ENCODE results near the gene RFX7. TPM values are rescaled to one million over a fixed set of nuclear protein-coding genes. Genes with fewer than 3 reads are reported as not detected.

RFX7 gene
- total RNA-seq, 4 donors from 2014 or later, result 8.7 to 51.5 (median 12.9) TPM

DNA sequence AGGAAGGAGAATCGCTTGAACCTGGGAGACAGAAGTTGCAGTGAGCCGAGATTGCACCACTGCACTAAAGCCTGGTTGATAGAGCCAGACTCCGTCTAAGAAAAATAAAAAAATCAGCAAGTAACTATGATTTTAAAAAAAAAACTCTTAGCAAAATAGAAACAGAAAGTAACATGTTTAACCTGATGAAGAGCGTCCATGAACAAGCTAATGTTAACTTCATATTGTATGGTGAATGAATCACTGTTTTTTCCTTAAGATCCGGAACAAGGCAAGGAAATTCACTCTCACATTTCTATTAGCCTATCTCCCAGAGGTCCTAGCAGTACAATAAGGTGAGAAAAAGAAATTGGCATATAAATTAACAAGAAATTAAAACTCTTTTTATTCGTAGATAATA lies 69.0 kb downstream of the RFX7 start:
- no peak overlapping the region for H3K27ac ChIP-seq
- TF ChIP-seq, protein P1, sequence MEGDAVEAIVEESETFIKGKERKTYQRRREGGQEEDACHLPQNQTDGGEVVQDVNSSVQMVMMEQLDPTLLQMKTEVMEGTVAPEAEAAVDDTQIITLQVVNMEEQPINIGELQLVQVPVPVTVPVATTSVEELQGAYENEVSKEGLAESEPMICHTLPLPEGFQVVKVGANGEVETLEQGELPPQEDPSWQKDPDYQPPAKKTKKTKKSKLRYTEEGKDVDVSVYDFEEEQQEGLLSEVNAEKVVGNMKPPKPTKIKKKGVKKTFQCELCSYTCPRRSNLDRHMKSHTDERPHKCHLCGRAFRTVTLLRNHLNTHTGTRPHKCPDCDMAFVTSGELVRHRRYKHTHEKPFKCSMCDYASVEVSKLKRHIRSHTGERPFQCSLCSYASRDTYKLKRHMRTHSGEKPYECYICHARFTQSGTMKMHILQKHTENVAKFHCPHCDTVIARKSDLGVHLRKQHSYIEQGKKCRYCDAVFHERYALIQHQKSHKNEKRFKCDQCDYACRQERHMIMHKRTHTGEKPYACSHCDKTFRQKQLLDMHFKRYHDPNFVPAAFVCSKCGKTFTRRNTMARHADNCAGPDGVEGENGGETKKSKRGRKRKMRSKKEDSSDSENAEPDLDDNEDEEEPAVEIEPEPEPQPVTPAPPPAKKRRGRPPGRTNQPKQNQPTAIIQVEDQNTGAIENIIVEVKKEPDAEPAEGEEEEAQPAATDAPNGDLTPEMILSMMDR (IDR thresholded peaks at IDR 0.05), result no peak
- TF ChIP-seq POLR2AphosphoS5 (IDR thresholded peaks at IDR 0.05) (no peak), EP300 (IDR thresholded peaks at IDR 0.05; ENCODE audit: low read depth) (no peak), POLR2A (IDR thresholded peaks at IDR 0.05) (no peak)
- 77% methylated on average over 6 of the region's 6 CpGs for WGBS, 2 donors (ENCODE audit: low coverage in 1 of 2)
- intact Hi-C loops (cut with DNase I; ENCODE audit: low total_unique reads) (no loop called here), in situ Hi-C loops (cut with MboI; ENCODE audit: low pct_ligation_motif_present in 1 of 4, low pct_unique_long_range_greater_than_20kb in 1 of 4, low sequenced_read_pairs in 3 of 4) (no loop called here)
- no peak overlapping the region for H3K4me3 ChIP-seq
- H3K27me3 ChIP-seq, result no peaks in the 10 kb centered on the region
- H3K4me1 ChIP-seq, result peaks cover 0 to 8% (median 0%) of the 10 kb centered on the region in 4 donors
- no peak for DNase-seq
- H3K9me3 ChIP-seq, result no peaks in the 10 kb centered on the region
- peaks cover 0 to 13% (median 3%) of the 10 kb centered on the region in 4 donors for H3K36me3 ChIP-seq

DNA sequence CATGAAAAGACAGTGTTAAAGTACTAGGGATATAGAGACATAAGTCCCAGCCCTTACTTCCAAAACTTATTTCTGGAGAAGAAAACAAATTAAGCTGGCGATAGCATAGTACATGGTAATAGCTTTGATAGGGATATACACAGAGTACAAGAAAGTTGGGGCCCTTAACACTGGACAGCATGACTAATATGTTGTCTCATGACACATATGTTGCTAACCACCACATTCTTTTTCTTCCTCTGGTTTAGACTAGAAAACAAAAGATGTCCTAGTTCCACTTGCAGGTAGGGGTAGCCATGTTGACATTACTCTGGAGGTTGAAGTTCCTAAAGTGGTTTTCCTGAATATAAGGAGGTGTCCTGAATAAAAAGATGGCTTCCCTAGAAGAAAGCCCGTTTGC lies 75.3 kb downstream of the RFX7 start:
- intact Hi-C loops (cut with DNase I; ENCODE audit: low total_unique reads), result no loop called here
- WGBS, 2 donors (ENCODE audit: low coverage in 1 of 2), result 79 to 91% methylated on average over 2 of the region's 2 CpGs

DNA sequence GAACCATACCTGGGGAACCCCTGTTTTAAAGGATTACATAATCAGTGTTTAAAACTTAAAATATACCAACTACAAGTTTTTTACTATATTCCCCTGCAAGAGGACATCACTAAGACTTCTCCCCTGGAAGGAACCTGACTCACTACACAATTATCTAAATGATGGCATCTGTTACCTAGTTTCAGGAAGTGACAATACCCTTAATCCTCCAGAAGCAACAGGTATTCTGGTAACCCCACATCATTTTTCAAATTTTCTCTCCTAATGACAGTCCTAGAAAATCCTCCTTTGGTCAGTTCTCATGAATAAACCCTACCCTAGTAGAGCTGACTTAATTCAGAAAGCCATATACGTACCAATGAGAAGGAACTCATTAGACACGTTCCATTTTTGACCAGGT lies 78.4 kb downstream of the RFX7 start:
- H3K27me3 ChIP-seq, result no peaks in the 10 kb centered on the region
- intact Hi-C loops (cut with DNase I; ENCODE audit: low total_unique reads), result no loop called here
- WGBS, 2 donors (ENCODE audit: low coverage in 1 of 2), result 88 to 95% methylated on average over 2 of the region's 2 CpGs
- no peaks in the 10 kb centered on the region for H3K36me3 ChIP-seq
- H3K27ac ChIP-seq, result no peak overlapping the region
- DNase-seq, result no peak
- TF ChIP-seq POLR2A (IDR thresholded peaks at IDR 0.05), result no peak
- TF ChIP-seq POLR2AphosphoS5 (IDR thresholded peaks at IDR 0.05), result no peak
- TF ChIP-seq, protein P1 (IDR thresholded peaks at IDR 0.05), result no peak
- no peak for TF ChIP-seq EP300 (IDR thresholded peaks at IDR 0.05; ENCODE audit: low read depth)
- H3K4me3 ChIP-seq, result no peak overlapping the region
- no peaks in the 10 kb centered on the region for H3K9me3 ChIP-seq
- in situ Hi-C loops (cut with MboI; ENCODE audit: low pct_ligation_motif_present in 1 of 4, low pct_unique_long_range_greater_than_20kb in 1 of 4, low sequenced_read_pairs in 3 of 4), result no loop called here
- H3K4me1 ChIP-seq, result peaks cover 0 to 9% (median 0%) of the 10 kb centered on the region in 4 donors

More for the DNA sequence above, 75.3 kb downstream of the RFX7 start:
- in situ Hi-C loops (cut with MboI; ENCODE audit: low pct_ligation_motif_present in 1 of 4, low pct_unique_long_range_greater_than_20kb in 1 of 4, low sequenced_read_pairs in 3 of 4), result no loop called here
- Histone ChIP-seq H3K4me1 (no peaks in the 10 kb centered on the region), H3K36me3 (peaks cover 0 to 13% (median 2%) of the 10 kb centered on the region in 4 donors), H3K4me3 (no peak overlapping the region), H3K27me3 (no peaks in the 10 kb centered on the region), H3K27ac (no peak overlapping the region), H3K9me3 (no peaks in the 10 kb centered on the region)
- TF ChIP-seq POLR2A (IDR thresholded peaks at IDR 0.05) (no peak), EP300 (IDR thresholded peaks at IDR 0.05; ENCODE audit: low read depth) (no peak)
- TF ChIP-seq, protein P1 (IDR thresholded peaks at IDR 0.05), result no peak
- DNase-seq, result no peak

DNA sequence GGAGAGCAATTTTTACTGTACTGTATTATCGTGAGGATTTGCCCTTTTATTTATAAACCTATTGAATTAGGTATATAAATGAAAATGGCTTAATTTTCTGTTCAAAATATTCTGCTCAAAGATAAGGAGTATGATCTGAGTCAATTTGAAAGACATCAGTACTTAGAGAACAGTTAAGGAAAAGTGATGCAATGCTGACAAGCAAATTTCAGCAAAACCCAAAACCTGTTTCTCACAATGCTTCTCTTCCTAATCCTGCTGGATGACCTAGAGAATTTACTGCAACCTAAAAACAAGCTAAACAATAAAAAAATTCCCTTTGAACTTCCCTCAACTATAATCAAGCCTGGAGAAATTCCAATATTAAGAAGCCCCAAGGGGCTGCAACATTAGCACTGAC lies 82.7 kb downstream of the RFX7 start:
- no peaks in the 10 kb centered on the region for H3K27me3 ChIP-seq
- no peak overlapping the region for H3K27ac ChIP-seq
- intact Hi-C loops (cut with DNase I; ENCODE audit: low total_unique reads) (no loop called here), in situ Hi-C loops (cut with MboI; ENCODE audit: low pct_ligation_motif_present in 1 of 4, low pct_unique_long_range_greater_than_20kb in 1 of 4, low sequenced_read_pairs in 3 of 4) (no loop called here)
- H3K4me1 ChIP-seq, result peaks cover 0 to 9% (median 0%) of the 10 kb centered on the region in 4 donors
- TF ChIP-seq, protein P1 (IDR thresholded peaks at IDR 0.05), result no peak
- TF ChIP-seq POLR2AphosphoS5 (IDR thresholded peaks at IDR 0.05) (no peak), POLR2A (IDR thresholded peaks at IDR 0.05) (no peak), EP300 (IDR thresholded peaks at IDR 0.05; ENCODE audit: low read depth) (no peak)
- peaks cover 0 to under 1% of the 10 kb centered on the region in 2 donors for H3K9me3 ChIP-seq
- 75 to 87% methylated on average over 1 of the region's 1 CpG for WGBS, 2 donors (ENCODE audit: low coverage in 1 of 2)
- no peak overlapping the region for H3K4me3 ChIP-seq
- no peak for DNase-seq
- H3K36me3 ChIP-seq, result no peaks in the 10 kb centered on the region

Data from transverse colon (tissue), 4 donors.